GM20000 (cell line): ENCODE measurements around the gene WDR41.

Source experiments
- DNase-seq: peaks from one replicate; pipeline ENCODE4 v3.0.0; 2012; ENCODE audit warnings: low spot score
- TF ChIP-seq, protein P1 (sequence below): IDR thresholded peaks from 2 replicates; pipeline ENCODE4 v1.5.1; 2012; ENCODE audit warnings: mild to moderate bottlenecking, control low read depth; ENCODE audit errors: extremely low read depth, missing control alignments

Gene WDR41

DNA sequence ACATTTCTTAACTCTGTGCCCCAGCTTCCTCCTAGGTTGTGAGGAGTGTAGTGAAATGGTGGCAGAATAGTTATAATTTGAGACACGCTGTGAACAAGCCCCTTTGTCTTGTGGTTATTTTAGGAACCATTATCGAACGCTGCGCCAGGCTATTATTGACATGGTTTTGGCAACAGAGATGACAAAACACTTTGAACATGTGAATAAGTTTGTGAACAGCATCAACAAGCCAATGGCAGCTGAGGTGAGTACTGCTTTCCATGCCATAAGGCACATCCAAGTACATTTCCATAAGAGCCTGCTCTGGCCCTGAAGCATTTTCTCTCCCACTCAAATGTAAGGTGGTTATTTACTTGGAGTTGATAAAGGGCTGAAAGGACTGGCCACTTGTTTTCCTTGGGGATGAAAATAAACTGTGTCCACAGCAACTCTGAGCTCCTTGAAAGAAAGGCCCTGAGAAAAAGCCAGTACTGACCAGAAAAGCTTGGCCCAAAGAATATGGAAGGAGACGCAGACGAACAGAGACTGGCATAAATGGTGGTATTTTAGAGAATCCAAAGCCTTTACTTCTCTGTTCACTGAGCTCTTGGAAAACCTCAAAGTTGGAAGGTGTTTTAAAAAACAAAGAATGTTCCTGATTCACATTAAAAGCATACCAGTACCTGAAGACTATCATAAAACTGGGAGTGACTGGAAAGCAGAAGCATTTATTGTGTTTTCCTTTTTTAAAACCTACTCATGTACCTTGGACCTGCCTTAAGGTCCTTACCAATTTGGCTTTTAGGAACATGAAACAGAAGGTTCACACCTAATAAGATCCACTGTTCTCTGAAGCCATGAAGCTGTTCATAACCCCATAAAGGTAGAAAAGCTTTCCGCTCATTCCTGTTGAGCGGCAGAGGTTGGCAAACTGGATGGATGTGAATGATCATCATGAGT lies 72.2 kb downstream of the WDR41 start:
- TF ChIP-seq, protein P1, sequence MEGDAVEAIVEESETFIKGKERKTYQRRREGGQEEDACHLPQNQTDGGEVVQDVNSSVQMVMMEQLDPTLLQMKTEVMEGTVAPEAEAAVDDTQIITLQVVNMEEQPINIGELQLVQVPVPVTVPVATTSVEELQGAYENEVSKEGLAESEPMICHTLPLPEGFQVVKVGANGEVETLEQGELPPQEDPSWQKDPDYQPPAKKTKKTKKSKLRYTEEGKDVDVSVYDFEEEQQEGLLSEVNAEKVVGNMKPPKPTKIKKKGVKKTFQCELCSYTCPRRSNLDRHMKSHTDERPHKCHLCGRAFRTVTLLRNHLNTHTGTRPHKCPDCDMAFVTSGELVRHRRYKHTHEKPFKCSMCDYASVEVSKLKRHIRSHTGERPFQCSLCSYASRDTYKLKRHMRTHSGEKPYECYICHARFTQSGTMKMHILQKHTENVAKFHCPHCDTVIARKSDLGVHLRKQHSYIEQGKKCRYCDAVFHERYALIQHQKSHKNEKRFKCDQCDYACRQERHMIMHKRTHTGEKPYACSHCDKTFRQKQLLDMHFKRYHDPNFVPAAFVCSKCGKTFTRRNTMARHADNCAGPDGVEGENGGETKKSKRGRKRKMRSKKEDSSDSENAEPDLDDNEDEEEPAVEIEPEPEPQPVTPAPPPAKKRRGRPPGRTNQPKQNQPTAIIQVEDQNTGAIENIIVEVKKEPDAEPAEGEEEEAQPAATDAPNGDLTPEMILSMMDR = no peak
- DNase-seq = no peak

DNA sequence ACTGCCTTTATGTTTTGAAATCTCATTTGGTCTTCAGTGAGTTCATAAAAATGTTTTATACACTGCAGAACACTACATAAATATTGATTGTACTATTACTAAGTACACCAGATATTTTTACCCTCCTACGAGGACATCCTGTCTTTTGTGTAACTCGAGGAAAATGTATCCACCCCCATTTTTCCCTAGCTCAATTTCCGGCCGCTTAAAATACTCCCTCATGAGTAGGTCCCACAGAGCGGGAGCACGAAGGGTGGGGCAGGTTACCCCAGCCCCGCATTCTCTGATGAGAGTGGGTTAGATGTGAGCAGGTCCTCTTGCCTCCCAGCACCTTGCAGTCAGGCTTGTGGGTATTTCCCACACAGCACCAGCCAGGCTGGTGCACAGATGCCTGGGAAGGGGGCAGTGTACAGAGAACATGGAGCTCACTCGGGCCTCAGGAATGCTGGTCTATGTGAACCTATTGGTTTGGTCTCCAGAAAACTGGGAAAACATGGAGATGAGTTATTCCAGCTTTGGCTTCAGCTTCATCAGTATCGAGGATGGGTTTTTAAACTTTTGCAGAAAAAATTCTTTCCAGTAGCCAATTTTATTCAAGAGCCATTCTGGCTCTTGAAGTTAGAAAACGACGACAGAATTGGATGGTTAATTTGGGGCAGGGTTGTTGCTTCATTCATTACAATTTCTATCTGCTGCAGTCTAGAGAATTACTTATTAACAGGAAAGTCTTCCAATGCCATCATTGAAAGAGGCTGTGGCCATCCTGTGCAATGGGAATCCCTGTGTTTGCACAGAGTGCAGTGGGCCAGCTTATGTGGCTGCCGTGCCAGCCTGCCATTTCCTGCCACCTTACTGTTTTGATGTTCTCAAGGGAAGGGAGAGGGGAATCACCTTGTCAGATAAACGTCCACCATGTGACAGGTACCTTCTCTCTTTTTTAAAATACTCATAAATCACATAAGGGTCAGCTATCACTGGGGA lies 73.2 kb downstream of the WDR41 start:
- TF ChIP-seq, protein P1 = no peak
- DNase-seq = no peak

DNA sequence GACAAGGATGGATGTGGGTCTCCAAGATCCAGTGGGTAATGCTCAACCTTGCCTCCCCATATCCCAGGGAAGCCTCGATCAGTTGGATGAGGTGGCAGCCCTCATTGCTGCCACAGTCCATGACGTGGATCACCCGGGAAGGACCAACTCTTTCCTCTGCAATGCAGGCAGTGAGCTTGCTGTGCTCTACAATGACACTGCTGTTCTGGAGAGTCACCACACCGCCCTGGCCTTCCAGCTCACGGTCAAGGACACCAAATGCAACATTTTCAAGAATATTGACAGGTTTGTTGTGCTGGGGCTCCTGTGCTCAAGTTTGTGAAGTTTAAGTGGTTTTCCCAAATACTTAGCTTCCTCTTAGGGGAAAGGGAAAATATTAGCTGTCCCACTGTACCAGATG lies 74.0 kb downstream of the WDR41 start:
- TF ChIP-seq, protein P1 = no peak
- DNase-seq = no peak

DNA sequence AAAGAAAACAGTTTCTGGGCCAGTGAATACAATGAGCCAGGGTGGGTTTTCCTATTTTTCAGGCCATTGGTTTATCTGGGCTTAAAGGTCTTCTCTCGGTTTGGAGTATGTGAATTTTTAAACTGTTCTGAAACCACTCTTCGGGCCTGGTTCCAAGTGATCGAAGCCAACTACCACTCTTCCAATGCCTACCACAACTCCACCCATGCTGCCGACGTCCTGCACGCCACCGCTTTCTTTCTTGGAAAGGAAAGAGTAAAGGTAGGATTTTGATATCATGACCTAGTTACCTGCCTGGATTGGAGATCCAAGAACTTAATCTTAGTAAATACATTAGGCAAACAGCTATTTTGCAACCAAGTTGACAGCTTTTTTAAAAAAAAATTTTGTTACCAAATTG lies 79.1 kb downstream of the WDR41 start:
- DNase-seq = no peak
- TF ChIP-seq, protein P1 = no peak

DNA sequence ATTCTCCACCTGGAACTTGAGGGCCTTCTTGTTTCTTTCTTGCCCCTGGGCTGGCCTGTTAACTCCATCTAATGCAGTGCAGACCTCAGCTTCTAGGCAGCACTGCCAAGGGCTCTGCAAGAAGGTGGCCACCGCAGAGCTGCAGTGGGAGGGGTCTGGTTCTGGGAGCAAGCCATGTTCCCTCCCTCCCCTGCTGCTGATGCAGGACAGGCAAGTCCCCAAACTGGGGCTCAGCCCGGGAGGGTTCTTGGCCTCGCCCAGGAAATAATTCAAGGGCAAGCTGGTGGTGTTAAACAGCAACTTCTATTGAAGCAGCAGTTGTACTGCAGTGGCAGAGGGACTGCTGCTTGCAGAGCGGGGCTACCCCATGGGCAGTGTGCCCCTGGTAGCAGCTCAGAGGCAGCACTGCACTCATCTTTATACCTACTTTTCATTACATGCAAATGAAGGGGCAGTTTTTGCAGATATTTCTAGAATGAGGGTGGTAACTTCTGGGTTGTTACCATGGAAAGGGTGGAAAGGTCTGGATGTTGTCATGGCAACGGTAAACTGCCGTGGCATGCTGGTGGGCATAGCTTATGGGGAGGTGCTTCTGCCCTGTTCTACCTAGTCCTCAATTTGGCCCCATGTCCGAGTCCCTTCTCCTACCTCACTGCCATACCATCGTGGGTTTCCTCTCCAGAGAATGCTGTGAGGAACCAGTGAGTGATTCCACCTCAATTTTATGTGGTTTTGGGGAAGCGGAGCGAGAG lies 82.1 kb downstream of the WDR41 start:
- TF ChIP-seq, protein P1 = no peak
- DNase-seq = no peak

DNA sequence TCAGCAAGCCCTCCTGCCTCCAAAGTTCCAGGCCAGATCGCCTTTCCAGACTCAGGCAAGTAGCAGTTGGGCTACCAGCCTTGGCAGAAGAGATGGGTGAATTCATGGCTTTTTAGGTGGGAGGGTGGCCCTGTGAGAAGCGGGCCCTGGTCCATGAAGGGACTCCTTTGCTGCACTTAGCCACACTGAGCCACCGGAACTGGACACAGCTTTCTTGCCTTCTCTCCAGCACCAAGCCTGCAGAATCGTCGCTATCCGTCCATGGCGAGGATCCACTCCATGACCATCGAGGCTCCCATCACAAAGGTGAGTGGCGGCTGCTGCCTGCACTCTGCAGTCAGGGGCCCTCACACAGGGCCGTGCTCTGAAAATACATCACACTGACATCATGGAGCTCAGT lies 85.0 kb downstream of the WDR41 start:
- TF ChIP-seq, protein P1 = no peak
- no peak for DNase-seq
